GM12864 (cell line): ENCODE measurements around the gene KRT33A.

ENCODE experiments used
- DNase-seq: peaks from one replicate; pipeline ENCODE4 v3.0.0-alpha.2; 2011; ENCODE audit warnings: low read depth
- H3K4me3 ChIP-seq: 2 replicates; pipeline ENCODE4 v1.5.1; 2011; ENCODE audit warnings: mild to moderate bottlenecking, low read depth, low read length, control low read depth
- CTCF ChIP-seq: IDR thresholded peaks from 2 replicates; pipeline ENCODE4 v1.5.1; 2011; ENCODE audit warnings: low read depth, mild to moderate bottlenecking, moderate library complexity, low read length, control low read depth, inconsistent platforms; ENCODE audit errors: missing control alignments

KRT33A gene

GRCh38 chr17:41322903-41323895, 27.4 kb downstream of the KRT33A start:
- TF ChIP-seq CTCF = no peak
- no peak for DNase-seq
- no peak overlapping the region for H3K4me3 ChIP-seq

GRCh38 chr17:41322094-41322902, 28.3 kb downstream of the KRT33A start:
- DNase-seq = no peak
- peak; percentile 90 for TF ChIP-seq CTCF
- no peak overlapping the region for H3K4me3 ChIP-seq

GRCh38 chr17:41318231-41318630, 32.4 kb downstream of the KRT33A start:
- TF ChIP-seq CTCF = no peak
- DNase-seq = no peak
- H3K4me3 ChIP-seq = no peak overlapping the region

- DNase-seq = no peak
- no peak overlapping the region for H3K4me3 ChIP-seq
- no peak for TF ChIP-seq CTCF
These were observed 34.7 kb downstream of the KRT33A start for GRCh38 chr17:41315814-41316445.

- no peak for DNase-seq
- TF ChIP-seq CTCF = no peak
- H3K4me3 ChIP-seq = no peak within 1 kb of the TSS
These were observed 35.3 kb downstream of the KRT33A start, which contains the start of gene KRTAP17-1 for GRCh38 chr17:41315204-41315794. Gene KRTAP17-1, minus strand, starts transcription at chr17:41315710. Its CDS starts 60 bp downstream, at chr17:41315650.

GRCh38 chr17:41311111-41311510, 39.5 kb downstream of the KRT33A start:
- DNase-seq = no peak
- no peak overlapping the region for H3K4me3 ChIP-seq
- no peak for TF ChIP-seq CTCF
